ENCODE measurements around the gene SEPHS1. TPM values are rescaled to one million over a fixed set of nuclear protein-coding genes. Genes with fewer than 3 reads are reported as not detected.

Gene SEPHS1
- 10 to 100 TPM; 63.5 to 64.0 TPM for total RNA-seq

GRCh38 chr10:13348216-13349017 lies at the start of gene SEPHS1:
SEPHS1 (minus strand) TSS chr10:13348293; CDS start chr10:13344950, 3,343 bp downstream.
- H3K4me1 Mint-ChIP-seq (ENCODE audit: low read depth): peaks cover 60% of the 10 kb centered on the region
- no peaks in the 10 kb centered on the region for H3K9me3 Mint-ChIP-seq (ENCODE audit: insufficient read depth)
- H3K27me3 Mint-ChIP-seq (ENCODE audit: low read depth): no peaks in the 10 kb centered on the region
- peak within 1 kb of the TSS; percentile 92 for H3K4me3 Mint-ChIP-seq
- peak within 1 kb of the TSS; percentile 96 for H3K27ac Mint-ChIP-seq
- DNase-seq: peak; percentile 86
- peak; percentile 76 for ATAC-seq
- CTCF ChIA-PET: interaction anchor here (1.2 to 5.0 kb wide), 2 partner anchors 46 to 186 kb away, joined by 3 to 41 read pairs; partner anchors contain the start of genes MCM10 and PHYH
- POLR2A ChIA-PET: interaction anchor here (0.7 to 2.5 kb wide), 8 partner anchors 9 to 837 kb away, joined by 3 to 21 read pairs (median 3); partner anchors contain the start of gene MCM10
- peaks cover 26% of the 10 kb centered on the region for H3K36me3 Mint-ChIP-seq (ENCODE audit: low read depth)

GRCh38 chr10:13397052-13397451 lies 49.0 kb upstream of the SEPHS1 start:
- ChIA-PET POLR2A (no interaction called here), CTCF (no interaction called here)
- H3K9me3 Mint-ChIP-seq (ENCODE audit: insufficient read depth): no peaks in the 10 kb centered on the region
- ATAC-seq (no peak), DNase-seq (no peak)
- no peak overlapping the region for H3K27ac Mint-ChIP-seq
- H3K27me3 Mint-ChIP-seq (ENCODE audit: low read depth): peaks cover 2% of the 10 kb centered on the region
- H3K36me3 Mint-ChIP-seq (ENCODE audit: low read depth): no peaks in the 10 kb centered on the region
- no peaks in the 10 kb centered on the region for H3K4me1 Mint-ChIP-seq (ENCODE audit: low read depth)
- no peak overlapping the region for H3K4me3 Mint-ChIP-seq

- POLR2A ChIA-PET: interaction anchor here (0.7 kb wide), 1 partner anchor 415 kb away, joined by 3 read pairs; no protein-coding TSS in a partner anchor
Measured at GRCh38 chr10:13396369-13396768, 48.3 kb upstream of the SEPHS1 start.

GRCh38 chr10:13395540-13395939 lies 47.4 kb upstream of the SEPHS1 start:
- DNase-seq: no peak
- POLR2A ChIA-PET: no interaction called here
- Mint-ChIP-seq H3K4me1 (ENCODE audit: low read depth) (no peaks in the 10 kb centered on the region), H3K9me3 (ENCODE audit: insufficient read depth) (no peaks in the 10 kb centered on the region), H3K36me3 (ENCODE audit: low read depth) (no peaks in the 10 kb centered on the region), H3K4me3 (no peak overlapping the region), H3K27ac (no peak overlapping the region), H3K27me3 (ENCODE audit: low read depth) (peaks cover 5% of the 10 kb centered on the region)
- no peak for ATAC-seq
- CTCF ChIA-PET: no interaction called here

More at GRCh38 chr10:13396369-13396768, 48.3 kb upstream of the SEPHS1 start:
- Mint-ChIP-seq H3K9me3 (ENCODE audit: insufficient read depth) (no peaks in the 10 kb centered on the region), H3K4me1 (ENCODE audit: low read depth) (no peaks in the 10 kb centered on the region), H3K27ac (no peak overlapping the region), H3K4me3 (no peak overlapping the region), H3K27me3 (ENCODE audit: low read depth) (peaks cover 4% of the 10 kb centered on the region), H3K36me3 (ENCODE audit: low read depth) (no peaks in the 10 kb centered on the region)
- CTCF ChIA-PET: no interaction called here
- DNase-seq (no peak), ATAC-seq (no peak)

GRCh38 chr10:13393640-13394039 lies 45.5 kb upstream of the SEPHS1 start:
- Mint-ChIP-seq H3K4me3 (no peak overlapping the region), H3K4me1 (ENCODE audit: low read depth) (no peaks in the 10 kb centered on the region), H3K27ac (no peak overlapping the region), H3K36me3 (ENCODE audit: low read depth) (no peaks in the 10 kb centered on the region), H3K9me3 (ENCODE audit: insufficient read depth) (no peaks in the 10 kb centered on the region), H3K27me3 (ENCODE audit: low read depth) (peaks cover 4% of the 10 kb centered on the region)
- ChIA-PET POLR2A (no interaction called here), CTCF (no interaction called here)
- no peak for ATAC-seq
- no peak for DNase-seq

- H3K9me3 Mint-ChIP-seq (ENCODE audit: insufficient read depth): no peaks in the 10 kb centered on the region
- peaks cover 7% of the 10 kb centered on the region for H3K27me3 Mint-ChIP-seq (ENCODE audit: low read depth)
- no peaks in the 10 kb centered on the region for H3K4me1 Mint-ChIP-seq (ENCODE audit: low read depth)
- H3K36me3 Mint-ChIP-seq (ENCODE audit: low read depth): no peaks in the 10 kb centered on the region
- no peak overlapping the region for H3K4me3 Mint-ChIP-seq
- ChIA-PET CTCF (no interaction called here), POLR2A (no interaction called here)
- DNase-seq: no peak
- H3K27ac Mint-ChIP-seq: no peak overlapping the region
- ATAC-seq: no peak
Measured at GRCh38 chr10:13392701-13393100, 44.6 kb upstream of the SEPHS1 start.

GRCh38 chr10:13390604-13391522 lies 42.8 kb upstream of the SEPHS1 start:
- Mint-ChIP-seq H3K4me1 (ENCODE audit: low read depth) (no peaks in the 10 kb centered on the region), H3K27me3 (ENCODE audit: low read depth) (peaks cover 12% of the 10 kb centered on the region), H3K4me3 (no peak overlapping the region), H3K9me3 (ENCODE audit: insufficient read depth) (no peaks in the 10 kb centered on the region), H3K27ac (no peak overlapping the region), H3K36me3 (ENCODE audit: low read depth) (no peaks in the 10 kb centered on the region)
- ChIA-PET POLR2A (interaction anchor here (0.6 kb wide), 1 partner anchor 144 kb away, joined by 4 read pairs; no protein-coding TSS in a partner anchor), CTCF (no interaction called here)
- ATAC-seq (no peak), DNase-seq (no peak)

GRCh38 chr10:13388478-13389230 lies 40.6 kb upstream of the SEPHS1 start:
- DNase-seq (no peak), ATAC-seq (no peak)
- H3K9me3 Mint-ChIP-seq (ENCODE audit: insufficient read depth): no peaks in the 10 kb centered on the region
- POLR2A ChIA-PET: no interaction called here
- no peaks in the 10 kb centered on the region for H3K36me3 Mint-ChIP-seq (ENCODE audit: low read depth)
- CTCF ChIA-PET: interaction anchor here (1.2 to 1.4 kb wide), 2 partner anchors 17 to 51 kb away, joined by 3 to 5 read pairs; no protein-coding TSS in a partner anchor
- H3K4me1 Mint-ChIP-seq (ENCODE audit: low read depth): no peaks in the 10 kb centered on the region
- no peak overlapping the region for H3K27ac Mint-ChIP-seq
- peaks cover 16% of the 10 kb centered on the region for H3K27me3 Mint-ChIP-seq (ENCODE audit: low read depth)
- no peak overlapping the region for H3K4me3 Mint-ChIP-seq

GRCh38 chr10:13386021-13386420 lies 37.9 kb upstream of the SEPHS1 start:
- Mint-ChIP-seq H3K27me3 (ENCODE audit: low read depth) (peaks cover 32% of the 10 kb centered on the region), H3K27ac (no peak overlapping the region), H3K4me1 (ENCODE audit: low read depth) (peaks cover 10% of the 10 kb centered on the region), H3K4me3 (no peak overlapping the region), H3K9me3 (ENCODE audit: insufficient read depth) (no peaks in the 10 kb centered on the region), H3K36me3 (ENCODE audit: low read depth) (no peaks in the 10 kb centered on the region)
- no peak for ATAC-seq
- CTCF ChIA-PET: no interaction called here
- DNase-seq: no peak
- POLR2A ChIA-PET: no interaction called here

GRCh38 chr10:13383399-13383761 lies 35.3 kb upstream of the SEPHS1 start:
- peaks cover 10% of the 10 kb centered on the region for H3K4me1 Mint-ChIP-seq (ENCODE audit: low read depth)
- H3K9me3 Mint-ChIP-seq (ENCODE audit: insufficient read depth): no peaks in the 10 kb centered on the region
- no peak overlapping the region for H3K27ac Mint-ChIP-seq
- H3K4me3 Mint-ChIP-seq: no peak overlapping the region
- ChIA-PET CTCF (interaction anchor here (1.6 kb wide), 1 partner anchor 57 kb away, joined by 6 read pairs; no protein-coding TSS in a partner anchor), POLR2A (no interaction called here)
- ATAC-seq (no peak), DNase-seq (no peak)
- peaks cover 34% of the 10 kb centered on the region for H3K27me3 Mint-ChIP-seq (ENCODE audit: low read depth)
- H3K36me3 Mint-ChIP-seq (ENCODE audit: low read depth): no peaks in the 10 kb centered on the region

- ATAC-seq: no peak
- Mint-ChIP-seq H3K4me1 (ENCODE audit: low read depth) (peaks cover 10% of the 10 kb centered on the region), H3K4me3 (no peak overlapping the region), H3K27me3 (ENCODE audit: low read depth) (peaks cover 31% of the 10 kb centered on the region), H3K36me3 (ENCODE audit: low read depth) (no peaks in the 10 kb centered on the region), H3K9me3 (ENCODE audit: insufficient read depth) (no peaks in the 10 kb centered on the region), H3K27ac (no peak overlapping the region)
- ChIA-PET POLR2A (no interaction called here), CTCF (interaction anchor here (1.1 to 1.2 kb wide), 2 partner anchors 10 to 58 kb away, joined by 3 to 5 read pairs; no protein-coding TSS in a partner anchor)
- DNase-seq: no peak
Measured at GRCh38 chr10:13382703-13383398, 34.8 kb upstream of the SEPHS1 start.
